HEK293 (cell line): ENCODE measurements around the gene GIT1.

Experiments used
- AEBP2 ChIP-seq: fragments of 450-650 bp; formaldehyde crosslinking; IDR thresholded peaks from 2 replicates; pipeline ENCODE4 v1.5.1; 2016; ENCODE audit warnings: missing biosample characterization, missing genetic modification characterization, borderline replicate concordance
- BCL11B ChIP-seq: fragments of 450-650 bp; formaldehyde crosslinking; IDR thresholded peaks from 2 replicates; pipeline ENCODE4 v1.5.1; 2016; ENCODE audit warnings: low read depth, missing biosample characterization, missing genetic modification characterization
- HIC1 ChIP-seq: fragments of 450-650 bp; formaldehyde crosslinking; IDR thresholded peaks from 2 replicates; pipeline ENCODE4 v1.5.1; 2016; ENCODE audit warnings: missing biosample characterization, missing genetic modification characterization
- KLF10 ChIP-seq: fragments of 450-650 bp; IDR thresholded peaks from 2 replicates; pipeline ENCODE4 v1.5.1; 2018; ENCODE audit warnings: missing biosample characterization, mild to moderate bottlenecking, missing genetic modification characterization
- KLF8 ChIP-seq: fragments of 450-650 bp; formaldehyde crosslinking; IDR thresholded peaks from 2 replicates; pipeline ENCODE4 v1.5.1; 2016; ENCODE audit warnings: missing biosample characterization, missing genetic modification characterization
- PBX3 ChIP-seq: sonication (generic); formaldehyde crosslinking; IDR thresholded peaks from 2 replicates; pipeline ENCODE4 v1.8.1; 2022; ENCODE audit warnings: mild to moderate bottlenecking, moderate library complexity, missing genetic modification reagents
- REPIN1 ChIP-seq: fragments of 450-650 bp; formaldehyde crosslinking; IDR thresholded peaks from 2 replicates; pipeline ENCODE4 v1.5.1; 2017; ENCODE audit warnings: missing biosample characterization, missing genetic modification characterization, low read depth
- SALL2 ChIP-seq: fragments of 450-650 bp; formaldehyde crosslinking; IDR thresholded peaks from 2 replicates; pipeline ENCODE4 v1.5.0; 2017; ENCODE audit warnings: missing biosample characterization, mild to moderate bottlenecking, missing genetic modification characterization, borderline replicate concordance
- SP2 ChIP-seq: fragments of 450-650 bp; formaldehyde crosslinking; IDR thresholded peaks from 2 replicates; pipeline ENCODE4 v1.5.1; 2016; ENCODE audit warnings: missing biosample characterization, missing genetic modification characterization
- ZBTB26 ChIP-seq: fragments of 450-650 bp; formaldehyde crosslinking; optimal IDR thresholded peaks from 2 replicates; pipeline ENCODE3; 2016; ENCODE audit warnings: missing biosample characterization, mild to moderate bottlenecking, missing genetic modification characterization
- ZBTB6 ChIP-seq: fragments of 450-650 bp; formaldehyde crosslinking; IDR thresholded peaks from 2 replicates; pipeline ENCODE4 v1.5.1; 2017; ENCODE audit warnings: missing biosample characterization, missing genetic modification characterization
- ZEB2 ChIP-seq: fragments of 450-650 bp; formaldehyde crosslinking; IDR thresholded peaks from 2 replicates; pipeline ENCODE4 v1.5.1; 2016; ENCODE audit warnings: missing biosample characterization, missing genetic modification characterization
- ZFP37 ChIP-seq: fragments of 450-650 bp; formaldehyde crosslinking; IDR thresholded peaks from 2 replicates; pipeline ENCODE4 v1.5.1; 2016; ENCODE audit warnings: missing biosample characterization, missing genetic modification characterization
- ZIC2 ChIP-seq: fragments of 450-650 bp; formaldehyde crosslinking; IDR thresholded peaks from 2 replicates; pipeline ENCODE4 v1.5.1; 2016; ENCODE audit warnings: missing biosample characterization, missing genetic modification characterization
- ZNF132 ChIP-seq: fragments of 450-650 bp; formaldehyde crosslinking; IDR thresholded peaks from 2 replicates; pipeline ENCODE4 v1.5.1; 2017; ENCODE audit warnings: missing biosample characterization, missing genetic modification characterization, borderline replicate concordance
- ZNF175 ChIP-seq: fragments of 450-650 bp; formaldehyde crosslinking; IDR thresholded peaks from 2 replicates; pipeline ENCODE4 v1.5.1; 2016; ENCODE audit warnings: missing biosample characterization, missing genetic modification characterization
- ZNF211 ChIP-seq: fragments of 450-650 bp; formaldehyde crosslinking; IDR thresholded peaks from 2 replicates; pipeline ENCODE4 v1.5.1; 2016; ENCODE audit warnings: low read depth, missing biosample characterization, missing genetic modification characterization
- ZNF26 ChIP-seq: fragments of 450-650 bp; formaldehyde crosslinking; IDR thresholded peaks from 2 replicates; pipeline ENCODE4 v1.5.1; 2016; ENCODE audit warnings: missing biosample characterization, missing genetic modification characterization
- ZNF341 ChIP-seq: fragments of 450-650 bp; formaldehyde crosslinking; IDR thresholded peaks from 2 replicates; pipeline ENCODE4; 2016; ENCODE audit warnings: low read depth, missing biosample characterization, missing genetic modification characterization
- ZNF398 ChIP-seq: fragments of 450-650 bp; formaldehyde crosslinking; IDR thresholded peaks from 2 replicates; pipeline ENCODE4 v1.5.1; 2017; ENCODE audit warnings: missing biosample characterization, missing genetic modification characterization
- ZNF449 ChIP-seq: fragments of 450-650 bp; formaldehyde crosslinking; IDR thresholded peaks from 2 replicates; pipeline ENCODE4 v1.5.1; 2017; ENCODE audit warnings: missing biosample characterization, mild to moderate bottlenecking, missing genetic modification characterization, moderate library complexity
- ZNF473 ChIP-seq: fragments of 450-650 bp; formaldehyde crosslinking; IDR thresholded peaks from 2 replicates; pipeline ENCODE4 v1.5.1; 2017; ENCODE audit warnings: missing biosample characterization, missing genetic modification characterization
- ZNF521 ChIP-seq: fragments of 450-650 bp; formaldehyde crosslinking; IDR thresholded peaks from 2 replicates; pipeline ENCODE4 v1.5.1; 2017; ENCODE audit warnings: missing biosample characterization, mild to moderate bottlenecking, missing genetic modification characterization
- ZNF530 ChIP-seq: fragments of 450-650 bp; formaldehyde crosslinking; IDR thresholded peaks from 2 replicates; pipeline ENCODE4 v1.5.1; 2016; ENCODE audit warnings: low read depth, missing biosample characterization, missing genetic modification characterization
- ZNF623 ChIP-seq: fragments of 450-650 bp; formaldehyde crosslinking; IDR thresholded peaks from 2 replicates; pipeline ENCODE4 v1.5.1; 2016; ENCODE audit warnings: missing biosample characterization, missing genetic modification characterization
- ZNF76 ChIP-seq: fragments of 450-650 bp; formaldehyde crosslinking; IDR thresholded peaks from 2 replicates; pipeline ENCODE4; 2016; ENCODE audit warnings: low read depth, missing biosample characterization, missing genetic modification characterization, borderline replicate concordance
- ZNF768 ChIP-seq: fragments of 450-650 bp; formaldehyde crosslinking; IDR thresholded peaks from 2 replicates; pipeline ENCODE4 v1.5.1; 2018; ENCODE audit warnings: missing biosample characterization, mild to moderate bottlenecking, missing genetic modification characterization

Gene GIT1

GRCh38 chr17:29592850-29593551, 3.6 kb upstream of the GIT1 start, which contains the start of gene ANKRD13B (continued):
- TF ChIP-seq ZFP37 (tag by site-specific recombination) (no peak), KLF8 (tag by site-specific recombination) (peak; percentile 91), HIC1 (tag by site-specific recombination) (no peak), ZNF26 (no peak), ZNF449 (tag by site-specific recombination) (no peak), ZNF768 (tag by site-specific recombination) (no peak), ZBTB6 (no peak), ZNF341 (peak; percentile 34; the same call in 1 of the 2 replicates), REPIN1 (tag by site-specific recombination) (no peak), ZEB2 (peak; percentile 60; the same call in 1 of the 2 replicates), ZNF623 (no peak), AEBP2 (tag by site-specific recombination) (no peak), ZNF175 (tag by site-specific recombination) (no peak), ZBTB26 (tag by site-specific recombination) (peak; percentile 62), ZIC2 (tag by site-specific recombination) (peak; percentile 30; the same call in 1 of the 2 replicates), KLF10 (tag by site-specific recombination) (no peak), ZNF76 (tag by site-specific recombination) (peak; percentile 96), ZNF530 (tag by site-specific recombination) (no peak), ZNF398 (tag by site-specific recombination) (peak; percentile 32; the same call in 1 of the 2 replicates), ZNF211 (no peak), SP2 (tag by site-specific recombination) (peak; percentile 76), ZNF132 (tag by site-specific recombination) (no peak), BCL11B (peak; percentile 81), SALL2 (tag by site-specific recombination) (no peak), PBX3 (CRISPR knock-in tag) (no peak), ZNF473 (tag by site-specific recombination) (no peak), ZNF521 (tag by site-specific recombination) (no peak)
